ENCODE measurements around the gene TUT4.

The TUT4 gene

GRCh38 chr1:52455686-52456085, 97.2 kb downstream of the TUT4 start:
- no peak for DNase-seq

- no peak for DNase-seq
Measured at GRCh38 chr1:52454779-52455178, 98.1 kb downstream of the TUT4 start.

- DNase-seq: no peak
Measured at GRCh38 chr1:52454127-52454526, 98.8 kb downstream of the TUT4 start.

GRCh38 chr1:52444463-52444862, 108.4 kb downstream of the TUT4 start:
- no peak for DNase-seq

- DNase-seq: no peak
Measured at GRCh38 chr1:52439976-52440375, 112.9 kb downstream of the TUT4 start.

GRCh38 chr1:52436817-52437216, 116.1 kb downstream of the TUT4 start:
- no peak for DNase-seq

- DNase-seq: no peak
Measured at GRCh38 chr1:52435650-52436049, 117.2 kb downstream of the TUT4 start.

GRCh38 chr1:52435211-52435610, 117.7 kb downstream of the TUT4 start:
- DNase-seq: no peak

- DNase-seq: no peak
Measured at GRCh38 chr1:52432807-52433206, 120.1 kb downstream of the TUT4 start.

- no peak for DNase-seq
Measured at GRCh38 chr1:52427152-52427551, 125.7 kb downstream of the TUT4 start.

- DNase-seq: no peak
Measured at GRCh38 chr1:52426371-52426770, 126.5 kb downstream of the TUT4 start.

- DNase-seq: no peak
Measured at GRCh38 chr1:52424813-52425212, 128.1 kb downstream of the TUT4 start.

GRCh38 chr1:52424231-52424636, 128.7 kb downstream of the TUT4 start:
- no peak for DNase-seq

GRCh38 chr1:52423771-52424170, 129.1 kb downstream of the TUT4 start:
- DNase-seq: no peak

- DNase-seq: no peak
Measured at GRCh38 chr1:52423055-52423454, 129.8 kb downstream of the TUT4 start.

- no peak for DNase-seq
Measured at GRCh38 chr1:52420713-52421112, 132.2 kb downstream of the TUT4 start.

GRCh38 chr1:52416811-52417210, 136.1 kb downstream of the TUT4 start:
- DNase-seq: no peak

GRCh38 chr1:52414942-52415341, 137.9 kb downstream of the TUT4 start:
- DNase-seq: no peak

GRCh38 chr1:52413410-52413989, 139.4 kb downstream of the TUT4 start:
- DNase-seq: no peak

GRCh38 chr1:52404975-52405338, 147.9 kb downstream of the TUT4 start:
- no peak for DNase-seq

GRCh38 chr1:52404116-52404974, 148.5 kb downstream of the TUT4 start, which contains the start of the genes ORC1 and PRPF38A:
ORC1 (minus strand) TSS chr1:52404423; CDS start chr1:52402223, 2,200 bp downstream.
PRPF38A (plus strand) TSS chr1:52404602; CDS start chr1:52404750, 148 bp downstream.
- DNase-seq: peak; percentile 83

GRCh38 chr1:52403566-52404115, 149.3 kb downstream of the TUT4 start:
- DNase-seq: no peak

- no peak for DNase-seq
Measured at GRCh38 chr1:52402860-52403240, 150.0 kb downstream of the TUT4 start.

GRCh38 chr1:52400131-52400530, 152.8 kb downstream of the TUT4 start:
- DNase-seq: no peak

Data from GOT3 (cell line).